ENCODE results near the gene AFAP1.

AFAP1 gene

GRCh38 chr4:7910263-7910896, 29.3 kb downstream of the AFAP1 start:
- no peak for DNase-seq

GRCh38 chr4:7909463-7910262, 30.0 kb downstream of the AFAP1 start:
- no peak for DNase-seq

DNA sequence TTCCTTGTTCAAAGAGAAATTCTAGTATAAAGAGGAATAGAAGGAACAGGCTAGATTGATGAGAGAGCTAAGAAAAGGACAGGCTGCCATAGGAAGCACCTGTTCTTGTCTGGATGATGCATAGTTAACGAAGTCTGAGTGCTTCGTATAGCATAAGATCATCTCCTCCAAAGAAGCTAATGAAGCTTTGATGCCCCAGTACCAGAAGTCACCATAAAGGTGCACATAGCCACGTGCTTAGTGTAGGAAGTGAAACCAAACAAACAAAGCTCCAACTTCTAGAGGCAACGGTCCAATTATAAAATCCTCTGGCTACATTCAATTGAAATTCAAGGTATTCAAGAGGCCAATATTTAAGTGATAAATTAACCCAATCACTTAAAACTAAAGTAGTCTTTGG, 31.0 kb downstream of the AFAP1 start:
- no peak for DNase-seq

DNA sequence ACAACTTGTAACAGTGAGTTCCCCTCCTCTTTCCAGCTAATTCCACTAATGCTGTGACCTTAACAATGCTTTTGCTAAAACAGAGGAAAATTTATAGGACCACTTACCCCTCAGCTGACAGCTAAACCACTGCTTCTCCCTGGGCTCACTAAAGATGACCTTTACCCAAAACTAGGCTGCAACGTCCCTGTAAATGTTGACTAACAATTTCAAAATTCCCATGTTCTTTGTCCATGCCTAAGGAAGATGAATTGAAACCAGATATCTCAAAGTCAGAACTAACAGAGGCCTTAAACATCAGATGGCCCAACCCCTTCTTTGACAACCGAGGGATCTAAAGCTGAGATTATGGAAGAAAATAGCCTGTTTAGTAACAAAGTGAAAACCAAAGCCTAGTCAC, 32.5 kb downstream of the AFAP1 start:
- DNase-seq: no peak

- no peak for DNase-seq
These were observed 33.4 kb downstream of the AFAP1 start for GRCh38 chr4:7906171-7906701.

GRCh38 chr4:7904952-7905915, 34.4 kb downstream of the AFAP1 start:
- no peak for DNase-seq

DNA sequence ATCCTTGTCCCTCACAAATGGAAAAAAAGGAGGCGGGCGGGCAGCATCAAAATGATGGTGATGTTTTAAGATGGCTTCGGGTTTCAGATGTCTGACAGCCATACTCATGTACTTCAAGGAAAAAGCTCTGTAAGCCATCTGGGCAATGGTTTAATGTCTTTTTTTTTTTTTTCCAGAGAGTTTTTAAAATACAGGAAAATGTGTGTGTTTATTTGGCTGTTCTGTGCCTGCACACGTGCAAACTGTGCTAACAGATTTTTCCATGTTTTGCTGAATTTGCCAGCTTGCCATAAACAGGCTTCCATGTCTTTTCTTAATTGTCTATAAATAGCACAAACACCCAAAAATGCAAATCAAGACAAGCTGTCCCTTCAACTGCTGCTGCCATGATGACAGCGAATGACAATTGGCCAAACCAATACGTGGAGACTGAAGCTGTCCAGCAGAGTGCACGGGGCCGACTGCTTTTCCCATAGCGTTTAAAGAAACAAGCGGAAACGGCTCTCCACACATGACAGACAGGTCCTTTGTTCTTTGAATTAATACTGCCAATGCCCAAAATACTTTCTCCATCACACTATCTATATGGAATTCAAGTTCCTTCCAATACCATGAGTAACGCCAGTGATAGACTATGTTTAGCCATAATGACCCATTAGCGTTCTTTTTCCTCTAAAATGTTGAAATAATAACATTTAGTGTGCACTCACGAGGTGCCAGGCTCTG, 35.7 kb downstream of the AFAP1 start:
- DNase-seq: peak; percentile 70

DNA sequence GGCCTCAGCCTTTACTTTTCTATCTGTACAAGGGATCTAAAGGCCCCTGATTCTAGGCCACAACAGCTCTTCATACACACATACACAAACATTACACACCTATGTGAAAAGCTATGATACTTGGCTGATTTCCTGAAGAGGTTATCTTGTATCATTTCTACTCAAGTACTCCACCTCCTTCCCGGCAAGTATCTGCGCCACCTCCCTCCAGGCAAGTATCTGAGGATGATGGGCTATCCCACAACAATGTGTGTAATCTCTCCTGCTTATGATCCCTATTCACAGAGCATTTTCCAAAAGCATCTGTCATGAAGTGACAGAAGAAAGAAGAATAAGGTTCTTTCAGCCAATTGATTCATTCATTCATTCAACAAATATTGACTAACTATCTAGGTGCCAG, 36.8 kb downstream of the AFAP1 start:
- DNase-seq: no peak

DNA sequence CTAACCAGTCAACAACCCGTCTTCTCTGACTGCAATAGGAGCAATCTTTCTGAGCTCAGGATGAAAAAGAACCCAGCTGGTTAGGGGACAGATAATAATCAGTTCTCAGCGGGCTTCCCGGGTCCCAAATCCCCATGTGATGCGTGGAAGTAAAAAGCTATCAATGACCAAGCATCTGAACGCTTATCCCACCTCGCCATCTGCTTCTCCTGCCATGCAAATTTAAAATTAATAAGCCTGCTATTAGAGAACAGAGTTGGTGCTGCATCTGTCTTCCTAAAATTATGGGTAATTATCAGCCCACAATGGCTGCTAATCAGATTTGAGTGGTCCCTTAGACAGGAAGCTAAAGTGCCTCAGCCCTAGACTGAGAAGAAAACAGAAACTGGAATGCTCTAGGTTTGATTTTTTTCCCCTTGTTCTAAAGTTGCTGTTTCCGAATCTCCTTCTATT, 37.5 kb downstream of the AFAP1 start:
- peak; percentile 68 for DNase-seq

DNA sequence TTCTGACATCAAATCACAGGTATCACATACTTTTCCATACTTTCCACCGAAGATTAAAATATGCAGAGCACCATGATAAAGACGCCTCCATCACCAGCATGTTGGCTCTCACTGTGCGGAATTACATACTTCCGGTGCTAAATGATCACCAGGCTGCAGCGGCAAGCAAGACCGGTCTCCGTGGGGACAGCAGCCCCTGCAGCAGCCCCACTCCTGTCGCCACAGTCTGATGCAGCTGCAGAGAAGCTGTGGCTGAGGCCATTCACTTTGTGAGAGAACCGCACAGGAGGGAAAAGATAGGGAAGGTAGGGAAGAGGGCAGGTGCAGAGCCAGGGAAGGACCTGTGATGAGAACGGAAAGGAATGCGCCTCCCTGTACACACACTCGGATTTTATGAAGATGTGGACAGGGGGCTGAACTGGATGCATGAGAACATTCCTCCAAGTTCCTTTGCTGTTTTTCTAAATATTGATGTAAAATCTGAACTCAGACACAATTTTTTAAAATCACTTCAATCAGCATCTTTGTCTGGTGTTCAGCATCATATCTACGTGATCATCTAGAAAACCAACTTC, 38.3 kb downstream of the AFAP1 start:
- DNase-seq: no peak

GRCh38 chr4:7900334-7900909, 39.2 kb downstream of the AFAP1 start:
- no peak for DNase-seq

GRCh38 chr4:7899184-7899869, 40.3 kb downstream of the AFAP1 start:
- no peak for DNase-seq

GRCh38 chr4:7898385-7898784, 41.3 kb downstream of the AFAP1 start:
- no peak for DNase-seq

GRCh38 chr4:7897811-7898210, 41.9 kb downstream of the AFAP1 start:
- DNase-seq: no peak

DNA sequence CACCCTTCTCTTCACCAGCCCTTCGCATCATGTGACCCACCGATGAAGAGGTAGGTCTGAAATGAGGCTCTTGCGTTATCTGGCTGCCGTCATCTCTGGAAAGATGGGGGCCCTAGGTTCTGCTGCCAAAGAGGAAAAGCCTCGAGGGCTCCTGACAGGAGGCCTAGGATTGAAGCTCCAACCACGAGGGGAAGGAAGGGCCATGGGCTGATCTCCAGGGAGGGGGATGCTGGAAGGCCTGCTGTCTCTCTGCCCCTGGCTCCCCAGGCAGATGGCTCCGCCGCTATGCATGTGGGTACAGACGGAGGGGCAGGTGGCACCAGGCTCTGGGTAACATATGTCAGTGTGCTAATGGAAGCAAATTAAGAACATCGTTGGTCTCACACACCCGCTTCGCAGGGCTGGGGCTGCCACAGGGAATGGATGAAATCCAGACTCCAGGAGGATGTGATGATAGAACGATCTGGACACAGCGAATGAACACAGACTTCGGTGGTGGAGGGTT, 44.9 kb downstream of the AFAP1 start:
- DNase-seq: peak; percentile 84

GRCh38 chr4:7894098-7894676, 45.5 kb downstream of the AFAP1 start:
- DNase-seq: no peak

GRCh38 chr4:7893539-7893938, 46.1 kb downstream of the AFAP1 start:
- no peak for DNase-seq

GRCh38 chr4:7892212-7893019, 47.2 kb downstream of the AFAP1 start:
- DNase-seq: no peak

DNA sequence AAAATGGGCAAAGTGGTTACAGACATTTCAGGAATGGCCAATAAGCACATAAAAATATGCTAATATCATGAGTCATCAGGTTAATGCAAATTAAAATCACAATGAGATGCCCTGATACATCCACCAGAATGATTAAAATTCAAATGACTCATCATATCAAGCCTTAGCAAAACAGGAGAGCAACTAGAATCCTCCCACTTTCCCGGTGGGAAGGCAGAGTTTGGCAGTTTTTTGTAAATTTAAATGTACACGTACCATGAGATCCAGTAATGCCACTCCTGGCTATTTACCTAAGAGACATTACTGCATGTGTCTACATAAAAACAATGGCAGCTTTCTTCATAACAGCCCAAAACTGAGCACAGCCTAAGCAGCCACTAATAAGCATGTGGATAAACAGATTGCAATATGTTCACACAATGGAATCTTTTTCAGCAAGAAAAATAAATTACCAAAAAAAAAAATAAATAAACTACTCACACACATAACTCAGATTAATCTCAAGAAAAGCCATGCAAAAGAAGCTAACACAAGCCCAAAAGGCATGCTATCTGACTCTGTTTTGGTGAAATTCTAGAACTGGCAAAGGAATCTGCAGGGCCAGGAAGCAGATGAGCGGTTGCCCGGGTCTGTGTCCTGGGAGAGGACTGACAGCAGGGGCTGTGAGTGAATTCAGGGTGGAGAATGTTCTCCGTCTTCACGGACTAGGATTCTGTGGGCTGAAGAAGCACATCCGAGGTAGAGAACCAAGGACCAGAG, 48.8 kb downstream of the AFAP1 start:
- DNase-seq: no peak

Data from NCI-H2171 (cell line).